Measurements from ENCODE around the gene ALX3.

The ALX3 gene

GRCh38 chr1:110094931-110095654, 24.6 kb upstream of the ALX3 start:
- no peak for DNase-seq
- no peak for TF ChIP-seq CTCF (IDR thresholded peaks at IDR 0.05; ENCODE audit: low read depth, low read length)

GRCh38 chr1:110092991-110093390, 22.5 kb upstream of the ALX3 start:
- no peaks in the 10 kb centered on the region for H3K9me3 ChIP-seq (ENCODE audit: severe bottlenecking)
- no peak for DNase-seq
- H3K27me3 ChIP-seq (ENCODE audit: insufficient read depth, low read depth, severe bottlenecking), result no peaks in the 10 kb centered on the region
- no peak overlapping the region for H3K4me3 ChIP-seq (ENCODE audit: low read depth, low read length)
- H3K27ac ChIP-seq, result no peak overlapping the region
- TF ChIP-seq CTCF (IDR thresholded peaks at IDR 0.05; ENCODE audit: low read depth, low read length), result no peak
- H3K36me3 ChIP-seq, result no peaks in the 10 kb centered on the region

More at GRCh38 chr1:110094931-110095654, 24.6 kb upstream of the ALX3 start:
- Histone ChIP-seq H3K4me3 (ENCODE audit: low read depth, low read length) (no peak overlapping the region), H3K27me3 (ENCODE audit: insufficient read depth, low read depth, severe bottlenecking) (no peaks in the 10 kb centered on the region), H3K9me3 (ENCODE audit: severe bottlenecking) (no peaks in the 10 kb centered on the region), H3K27ac (no peak overlapping the region), H3K36me3 (no peaks in the 10 kb centered on the region)

GRCh38 chr1:110091791-110092190, 21.3 kb upstream of the ALX3 start:
- Histone ChIP-seq H3K36me3 (no peaks in the 10 kb centered on the region), H3K27me3 (ENCODE audit: insufficient read depth, low read depth, severe bottlenecking) (no peaks in the 10 kb centered on the region), H3K9me3 (ENCODE audit: severe bottlenecking) (no peaks in the 10 kb centered on the region), H3K27ac (no peak overlapping the region), H3K4me3 (ENCODE audit: low read depth, low read length) (no peak overlapping the region)
- DNase-seq, result no peak
- no peak for TF ChIP-seq CTCF (IDR thresholded peaks at IDR 0.05; ENCODE audit: low read depth, low read length)

- Histone ChIP-seq H3K27me3 (ENCODE audit: insufficient read depth, low read depth, severe bottlenecking) (peaks cover 2% of the 10 kb centered on the region), H3K4me3 (ENCODE audit: low read depth, low read length) (no peak overlapping the region), H3K9me3 (ENCODE audit: severe bottlenecking) (no peaks in the 10 kb centered on the region), H3K36me3 (no peaks in the 10 kb centered on the region), H3K27ac (no peak overlapping the region)
- TF ChIP-seq CTCF (IDR thresholded peaks at IDR 0.05; ENCODE audit: low read depth, low read length), result no peak
- DNase-seq, result no peak
Observed at GRCh38 chr1:110091381-110091780, 20.9 kb upstream of the ALX3 start.

- Histone ChIP-seq H3K27me3 (ENCODE audit: insufficient read depth, low read depth, severe bottlenecking) (peaks cover 12% of the 10 kb centered on the region), H3K36me3 (no peaks in the 10 kb centered on the region), H3K27ac (no peak overlapping the region), H3K9me3 (ENCODE audit: severe bottlenecking) (no peaks in the 10 kb centered on the region), H3K4me3 (ENCODE audit: low read depth, low read length) (no peak overlapping the region)
- no peak for TF ChIP-seq CTCF (IDR thresholded peaks at IDR 0.05; ENCODE audit: low read depth, low read length)
- DNase-seq, result no peak
Observed at GRCh38 chr1:110089561-110090275, 19.2 kb upstream of the ALX3 start.

All from WERI-Rb-1 (cell line).